ENCODE data around the gene CARD19.
A peak's percentile ranks its signal among the peaks of the same experiment; 100 is the strongest.

The CARD19 gene
- 27.2 to 36.7 (median 28.8) reads per million in 3 donors for total RNA-seq

GRCh38 chr9:93096131-93096802, at the start of gene CARD19:
CARD19 (plus strand) TSS chr9:93096217; CDS start chr9:93096346, 129 bp downstream.
- peak within 1 kb of the TSS; percentile 79 for H3K4me3 ChIP-seq (ENCODE audit: insufficient read depth, low read depth, low read length, poor library complexity, severe bottlenecking)
- peak; percentile 45 to 58 (median 57) for DNase-seq
- H3K27me3 ChIP-seq (replicated peaks; ENCODE audit: control insufficient read depth, insufficient read depth, low read length, poor library complexity, severe bottlenecking) = no peaks in the 10 kb centered on the region
- no peaks in the 10 kb centered on the region for H3K9me3 ChIP-seq (ENCODE audit: control insufficient read depth, low read length)
- H3K27ac ChIP-seq (ENCODE audit: insufficient read depth, low read length, poor library complexity, severe bottlenecking) = peak within 1 kb of the TSS; percentile 95
- H3K4me1 ChIP-seq (ENCODE audit: control insufficient read depth, insufficient read depth, low read length, poor library complexity, severe bottlenecking) = peaks cover 61% of the 10 kb centered on the region
- no peaks in the 10 kb centered on the region for H3K36me3 ChIP-seq (ENCODE audit: control insufficient read depth, insufficient read depth, low read length)

GRCh38 chr9:93048566-93049448, 47.2 kb upstream of the CARD19 start:
- H3K27ac ChIP-seq (ENCODE audit: insufficient read depth, low read length, poor library complexity, severe bottlenecking) = no peak overlapping the region
- no peak overlapping the region for H3K4me3 ChIP-seq (ENCODE audit: insufficient read depth, low read depth, low read length, poor library complexity, severe bottlenecking)
- H3K36me3 ChIP-seq (ENCODE audit: control insufficient read depth, insufficient read depth, low read length) = no peaks in the 10 kb centered on the region
- no peaks in the 10 kb centered on the region for H3K27me3 ChIP-seq (replicated peaks; ENCODE audit: control insufficient read depth, insufficient read depth, low read length, poor library complexity, severe bottlenecking)
- peaks cover 2% of the 10 kb centered on the region for H3K4me1 ChIP-seq (ENCODE audit: control insufficient read depth, insufficient read depth, low read length, poor library complexity, severe bottlenecking)
- no peaks in the 10 kb centered on the region for H3K9me3 ChIP-seq (ENCODE audit: control insufficient read depth, low read length)
- no peak for DNase-seq

GRCh38 chr9:93049491-93049890, 46.5 kb upstream of the CARD19 start:
- Histone ChIP-seq H3K4me1 (ENCODE audit: control insufficient read depth, insufficient read depth, low read length, poor library complexity, severe bottlenecking) (peaks cover 2% of the 10 kb centered on the region), H3K4me3 (ENCODE audit: insufficient read depth, low read depth, low read length, poor library complexity, severe bottlenecking) (no peak overlapping the region)

GRCh38 chr9:93050231-93050630, 45.8 kb upstream of the CARD19 start:
- H3K4me1 ChIP-seq (ENCODE audit: control insufficient read depth, insufficient read depth, low read length, poor library complexity, severe bottlenecking) = peaks cover 2% of the 10 kb centered on the region
- no peak for DNase-seq
- no peak overlapping the region for H3K27ac ChIP-seq (ENCODE audit: insufficient read depth, low read length, poor library complexity, severe bottlenecking)
- H3K4me3 ChIP-seq (ENCODE audit: insufficient read depth, low read depth, low read length, poor library complexity, severe bottlenecking) = no peak overlapping the region
- H3K27me3 ChIP-seq (replicated peaks; ENCODE audit: control insufficient read depth, insufficient read depth, low read length, poor library complexity, severe bottlenecking) = no peaks in the 10 kb centered on the region
- H3K9me3 ChIP-seq (ENCODE audit: control insufficient read depth, low read length) = no peaks in the 10 kb centered on the region
- no peaks in the 10 kb centered on the region for H3K36me3 ChIP-seq (ENCODE audit: control insufficient read depth, insufficient read depth, low read length)

More at GRCh38 chr9:93049491-93049890, 46.5 kb upstream of the CARD19 start:
- Histone ChIP-seq H3K9me3 (ENCODE audit: control insufficient read depth, low read length) (no peaks in the 10 kb centered on the region), H3K27me3 (replicated peaks; ENCODE audit: control insufficient read depth, insufficient read depth, low read length, poor library complexity, severe bottlenecking) (no peaks in the 10 kb centered on the region), H3K36me3 (ENCODE audit: control insufficient read depth, insufficient read depth, low read length) (no peaks in the 10 kb centered on the region), H3K27ac (ENCODE audit: insufficient read depth, low read length, poor library complexity, severe bottlenecking) (no peak overlapping the region)
- no peak for DNase-seq

GRCh38 chr9:93051680-93052089, 44.3 kb upstream of the CARD19 start:
- no peaks in the 10 kb centered on the region for H3K36me3 ChIP-seq (ENCODE audit: control insufficient read depth, insufficient read depth, low read length)
- no peak overlapping the region for H3K4me3 ChIP-seq (ENCODE audit: insufficient read depth, low read depth, low read length, poor library complexity, severe bottlenecking)
- H3K27me3 ChIP-seq (replicated peaks; ENCODE audit: control insufficient read depth, insufficient read depth, low read length, poor library complexity, severe bottlenecking) = no peaks in the 10 kb centered on the region
- DNase-seq = no peak
- peaks cover 2% of the 10 kb centered on the region for H3K4me1 ChIP-seq (ENCODE audit: control insufficient read depth, insufficient read depth, low read length, poor library complexity, severe bottlenecking)
- no peak overlapping the region for H3K27ac ChIP-seq (ENCODE audit: insufficient read depth, low read length, poor library complexity, severe bottlenecking)
- no peaks in the 10 kb centered on the region for H3K9me3 ChIP-seq (ENCODE audit: control insufficient read depth, low read length)

GRCh38 chr9:93052791-93053540, 43.1 kb upstream of the CARD19 start:
- DNase-seq = no peak
- H3K27me3 ChIP-seq (replicated peaks; ENCODE audit: control insufficient read depth, insufficient read depth, low read length, poor library complexity, severe bottlenecking) = no peaks in the 10 kb centered on the region
- H3K4me3 ChIP-seq (ENCODE audit: insufficient read depth, low read depth, low read length, poor library complexity, severe bottlenecking) = no peak overlapping the region
- no peaks in the 10 kb centered on the region for H3K36me3 ChIP-seq (ENCODE audit: control insufficient read depth, insufficient read depth, low read length)
- peaks cover 4% of the 10 kb centered on the region for H3K4me1 ChIP-seq (ENCODE audit: control insufficient read depth, insufficient read depth, low read length, poor library complexity, severe bottlenecking)
- no peak overlapping the region for H3K27ac ChIP-seq (ENCODE audit: insufficient read depth, low read length, poor library complexity, severe bottlenecking)
- H3K9me3 ChIP-seq (ENCODE audit: control insufficient read depth, low read length) = no peaks in the 10 kb centered on the region

- Histone ChIP-seq H3K27ac (ENCODE audit: insufficient read depth, low read length, poor library complexity, severe bottlenecking) (no peak overlapping the region), H3K36me3 (ENCODE audit: control insufficient read depth, insufficient read depth, low read length) (no peaks in the 10 kb centered on the region), H3K4me3 (ENCODE audit: insufficient read depth, low read depth, low read length, poor library complexity, severe bottlenecking) (no peak overlapping the region), H3K9me3 (ENCODE audit: control insufficient read depth, low read length) (no peaks in the 10 kb centered on the region), H3K4me1 (ENCODE audit: control insufficient read depth, insufficient read depth, low read length, poor library complexity, severe bottlenecking) (peaks cover 13% of the 10 kb centered on the region), H3K27me3 (replicated peaks; ENCODE audit: control insufficient read depth, insufficient read depth, low read length, poor library complexity, severe bottlenecking) (no peaks in the 10 kb centered on the region)
- DNase-seq = no peak
Observed at GRCh38 chr9:93053781-93054331, 42.2 kb upstream of the CARD19 start.

GRCh38 chr9:93054758-93055704, 41.0 kb upstream of the CARD19 start:
- Histone ChIP-seq H3K36me3 (ENCODE audit: control insufficient read depth, insufficient read depth, low read length) (no peaks in the 10 kb centered on the region), H3K4me3 (ENCODE audit: insufficient read depth, low read depth, low read length, poor library complexity, severe bottlenecking) (no peak overlapping the region), H3K9me3 (ENCODE audit: control insufficient read depth, low read length) (no peaks in the 10 kb centered on the region), H3K4me1 (ENCODE audit: control insufficient read depth, insufficient read depth, low read length, poor library complexity, severe bottlenecking) (peaks cover 18% of the 10 kb centered on the region), H3K27ac (ENCODE audit: insufficient read depth, low read length, poor library complexity, severe bottlenecking) (no peak overlapping the region), H3K27me3 (replicated peaks; ENCODE audit: control insufficient read depth, insufficient read depth, low read length, poor library complexity, severe bottlenecking) (no peaks in the 10 kb centered on the region)
- DNase-seq = no peak

All from effector memory CD4-positive, alpha-beta T cell (primary cell).